Thyroid gland (tissue), 4 donors: ENCODE data around the gene CHRNG.

Experiments used
- POLR2A ChIP-seq, 2 donors: fragments of 450-650 bp; IDR thresholded peaks; one replicate each; pipeline ENCODE4 v1.6.1; 2017; ENCODE audit warnings: antibody characterized with exemption in 2 of 2, mild to moderate bottlenecking in 2 of 2, moderate library complexity in 1 of 2
- TF ChIP-seq, protein P1 (sequence below), 6 experiments: fragments of 200-600 bp in 3 of 6; fragments of 450-650 bp in 3 of 6; sonication (generic) in 3 of 6; IDR thresholded peaks; one replicate each; pipeline ENCODE4 v1.5.1; 2016 to 2019; ENCODE audit warnings: antibody characterized with exemption in 6 of 6, mild to moderate bottlenecking in 2 of 6, inconsistent platforms in 1 of 6, moderate library complexity in 1 of 6

GRCh38 chr2:232578626-232579025 is 39.1 kb downstream of the CHRNG start:
- TF ChIP-seq, protein P1, sequence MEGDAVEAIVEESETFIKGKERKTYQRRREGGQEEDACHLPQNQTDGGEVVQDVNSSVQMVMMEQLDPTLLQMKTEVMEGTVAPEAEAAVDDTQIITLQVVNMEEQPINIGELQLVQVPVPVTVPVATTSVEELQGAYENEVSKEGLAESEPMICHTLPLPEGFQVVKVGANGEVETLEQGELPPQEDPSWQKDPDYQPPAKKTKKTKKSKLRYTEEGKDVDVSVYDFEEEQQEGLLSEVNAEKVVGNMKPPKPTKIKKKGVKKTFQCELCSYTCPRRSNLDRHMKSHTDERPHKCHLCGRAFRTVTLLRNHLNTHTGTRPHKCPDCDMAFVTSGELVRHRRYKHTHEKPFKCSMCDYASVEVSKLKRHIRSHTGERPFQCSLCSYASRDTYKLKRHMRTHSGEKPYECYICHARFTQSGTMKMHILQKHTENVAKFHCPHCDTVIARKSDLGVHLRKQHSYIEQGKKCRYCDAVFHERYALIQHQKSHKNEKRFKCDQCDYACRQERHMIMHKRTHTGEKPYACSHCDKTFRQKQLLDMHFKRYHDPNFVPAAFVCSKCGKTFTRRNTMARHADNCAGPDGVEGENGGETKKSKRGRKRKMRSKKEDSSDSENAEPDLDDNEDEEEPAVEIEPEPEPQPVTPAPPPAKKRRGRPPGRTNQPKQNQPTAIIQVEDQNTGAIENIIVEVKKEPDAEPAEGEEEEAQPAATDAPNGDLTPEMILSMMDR (IDR thresholded peaks at IDR 0.05), result no peak
- TF ChIP-seq POLR2A (IDR thresholded peaks at IDR 0.05), result no peak
